Panc1 (cell line): ENCODE data around the gene PPTC7.

ENCODE experiments used
- POLR2AphosphoS5 ChIP-seq: IDR thresholded peaks from 2 replicates; pipeline ENCODE4 v1.6.1; 2012; ENCODE audit warnings: mild to moderate bottlenecking, low read depth, low read length, moderate library complexity
- TCF7L2 ChIP-seq: IDR thresholded peaks from 2 replicates; pipeline ENCODE4 v1.6.1; 2011; ENCODE audit warnings: mild to moderate bottlenecking, low read depth, low read length, inconsistent platforms
- TF ChIP-seq, protein P1 (sequence below): fragments of 450-650 bp; IDR thresholded peaks from 2 replicates; pipeline ENCODE4 v1.5.1; 2017; ENCODE audit warnings: mild to moderate bottlenecking
- TF ChIP-seq, protein P2 (sequence below), 2 experiments: IDR thresholded peaks; 2 replicates each; pipeline ENCODE4 v1.6.1; 2011 to 2012; ENCODE audit warnings: low read depth in 2 of 2, control low read depth in 1 of 2, low read length in 1 of 2, mild to moderate bottlenecking in 1 of 2, moderate library complexity in 1 of 2; ENCODE audit not compliant: insufficient read depth in 1 of 2

DNA sequence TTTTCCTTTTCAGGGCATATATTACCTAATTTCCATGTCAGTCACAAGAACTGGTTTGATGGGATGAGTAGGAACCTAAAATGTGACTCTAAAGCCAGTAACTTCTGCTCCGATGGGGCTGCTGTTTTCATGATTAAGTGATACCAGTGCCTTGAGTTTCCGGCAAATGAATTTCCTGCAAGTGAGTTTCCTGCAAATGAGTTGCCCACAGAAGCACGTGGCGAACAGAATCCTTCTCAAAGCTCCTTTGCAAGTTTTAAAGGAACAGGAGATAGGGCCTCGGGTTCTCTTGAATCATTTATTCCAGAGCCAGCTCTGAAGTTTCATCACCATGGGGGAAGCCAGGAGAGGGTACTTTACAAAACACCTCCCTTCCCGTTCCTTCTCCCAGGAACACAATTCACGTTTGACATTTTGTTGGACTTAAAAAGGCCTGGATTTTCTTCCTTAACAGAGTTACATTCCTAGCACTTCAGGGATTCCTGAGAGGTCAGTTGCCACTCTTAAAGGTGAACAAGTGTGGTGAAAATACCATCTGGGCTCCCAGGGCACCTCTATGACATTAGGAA, 2.2 kb upstream of the PPTC7 start:
- TF ChIP-seq, protein P1, sequence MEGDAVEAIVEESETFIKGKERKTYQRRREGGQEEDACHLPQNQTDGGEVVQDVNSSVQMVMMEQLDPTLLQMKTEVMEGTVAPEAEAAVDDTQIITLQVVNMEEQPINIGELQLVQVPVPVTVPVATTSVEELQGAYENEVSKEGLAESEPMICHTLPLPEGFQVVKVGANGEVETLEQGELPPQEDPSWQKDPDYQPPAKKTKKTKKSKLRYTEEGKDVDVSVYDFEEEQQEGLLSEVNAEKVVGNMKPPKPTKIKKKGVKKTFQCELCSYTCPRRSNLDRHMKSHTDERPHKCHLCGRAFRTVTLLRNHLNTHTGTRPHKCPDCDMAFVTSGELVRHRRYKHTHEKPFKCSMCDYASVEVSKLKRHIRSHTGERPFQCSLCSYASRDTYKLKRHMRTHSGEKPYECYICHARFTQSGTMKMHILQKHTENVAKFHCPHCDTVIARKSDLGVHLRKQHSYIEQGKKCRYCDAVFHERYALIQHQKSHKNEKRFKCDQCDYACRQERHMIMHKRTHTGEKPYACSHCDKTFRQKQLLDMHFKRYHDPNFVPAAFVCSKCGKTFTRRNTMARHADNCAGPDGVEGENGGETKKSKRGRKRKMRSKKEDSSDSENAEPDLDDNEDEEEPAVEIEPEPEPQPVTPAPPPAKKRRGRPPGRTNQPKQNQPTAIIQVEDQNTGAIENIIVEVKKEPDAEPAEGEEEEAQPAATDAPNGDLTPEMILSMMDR = no peak
- TF ChIP-seq POLR2AphosphoS5 = no peak
- no peak for TF ChIP-seq TCF7L2
- TF ChIP-seq, protein P2, sequence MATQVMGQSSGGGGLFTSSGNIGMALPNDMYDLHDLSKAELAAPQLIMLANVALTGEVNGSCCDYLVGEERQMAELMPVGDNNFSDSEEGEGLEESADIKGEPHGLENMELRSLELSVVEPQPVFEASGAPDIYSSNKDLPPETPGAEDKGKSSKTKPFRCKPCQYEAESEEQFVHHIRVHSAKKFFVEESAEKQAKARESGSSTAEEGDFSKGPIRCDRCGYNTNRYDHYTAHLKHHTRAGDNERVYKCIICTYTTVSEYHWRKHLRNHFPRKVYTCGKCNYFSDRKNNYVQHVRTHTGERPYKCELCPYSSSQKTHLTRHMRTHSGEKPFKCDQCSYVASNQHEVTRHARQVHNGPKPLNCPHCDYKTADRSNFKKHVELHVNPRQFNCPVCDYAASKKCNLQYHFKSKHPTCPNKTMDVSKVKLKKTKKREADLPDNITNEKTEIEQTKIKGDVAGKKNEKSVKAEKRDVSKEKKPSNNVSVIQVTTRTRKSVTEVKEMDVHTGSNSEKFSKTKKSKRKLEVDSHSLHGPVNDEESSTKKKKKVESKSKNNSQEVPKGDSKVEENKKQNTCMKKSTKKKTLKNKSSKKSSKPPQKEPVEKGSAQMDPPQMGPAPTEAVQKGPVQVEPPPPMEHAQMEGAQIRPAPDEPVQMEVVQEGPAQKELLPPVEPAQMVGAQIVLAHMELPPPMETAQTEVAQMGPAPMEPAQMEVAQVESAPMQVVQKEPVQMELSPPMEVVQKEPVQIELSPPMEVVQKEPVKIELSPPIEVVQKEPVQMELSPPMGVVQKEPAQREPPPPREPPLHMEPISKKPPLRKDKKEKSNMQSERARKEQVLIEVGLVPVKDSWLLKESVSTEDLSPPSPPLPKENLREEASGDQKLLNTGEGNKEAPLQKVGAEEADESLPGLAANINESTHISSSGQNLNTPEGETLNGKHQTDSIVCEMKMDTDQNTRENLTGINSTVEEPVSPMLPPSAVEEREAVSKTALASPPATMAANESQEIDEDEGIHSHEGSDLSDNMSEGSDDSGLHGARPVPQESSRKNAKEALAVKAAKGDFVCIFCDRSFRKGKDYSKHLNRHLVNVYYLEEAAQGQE (IDR thresholded peaks at IDR 0.05; ENCODE audit: insufficient read depth in 1 of 2, low read depth in 2 of 2, low read length in 1 of 2) = no peak
